Urinary bladder (tissue), 4 donors: Measurements from ENCODE around the gene PSORS1C2. TPM values are rescaled to one million over a fixed set of nuclear protein-coding genes. Genes with fewer than 3 reads are reported as not detected.
A peak's percentile ranks its signal among the peaks of the same experiment; 100 is the strongest.

Experiments
- DNase-seq: peaks from one replicate; pipeline ENCODE4 v3.0.0-alpha.2; 2015; ENCODE audit errors: extremely low spot score
- H3K27ac ChIP-seq: one replicate; pipeline ENCODE4 v1.5.1; 2013; ENCODE audit warnings: low read depth, mild to moderate bottlenecking, moderate library complexity
- H3K36me3 ChIP-seq: one replicate; pipeline ENCODE4 v1.6.1; 2013; ENCODE audit warnings: mild to moderate bottlenecking, moderate library complexity; ENCODE audit not compliant: insufficient read depth
- H3K4me1 ChIP-seq: one replicate; pipeline ENCODE4 v1.6.1; 2013; ENCODE audit warnings: mild to moderate bottlenecking, moderate library complexity; ENCODE audit not compliant: insufficient read depth
- H3K4me3 ChIP-seq: one replicate; pipeline ENCODE4 v1.5.1; 2013; ENCODE audit warnings: low read depth, low read length
- WGBS: extraction: QIAGEN DNeasy Blood & Tissue Kit; methylation state at CpG from one replicate; pipeline ENCODE4 v1.1.7; 2013; 5-methylcytosine and 5-hydroxymethylcytosine counted together
- polyA plus RNA-seq: library from polyadenylated mRNA; stranded (reverse); fragments of 200-250 nt; gene quantifications from one replicate; pipeline ENCODE4 v1.2.3, GENCODE V29; 2013
- total RNA-seq: library from RNA; depleted of rRNA; stranded (reverse); fragments of >200 nt; gene quantifications from one replicate; pipeline ENCODE4 v1.2.3, GENCODE V29; 2014
- donor health status: healthy with polysubstance abuse.
- donor health status: healthy.

The PSORS1C2 gene
- total and polyA plus RNA-seq, 2 donors: not detected

GRCh38 chr6:31121131-31121790 lies 17.6 kb downstream of the PSORS1C2 start:
- Histone ChIP-seq H3K4me3 (no peak overlapping the region), H3K36me3 (no peaks in the 10 kb centered on the region), H3K4me1 (no peaks in the 10 kb centered on the region), H3K27ac (no peak overlapping the region)
- no peak for DNase-seq
- WGBS: 88% methylated on average over 12 of the region's 12 CpGs

GRCh38 chr6:31120151-31120915 lies 18.5 kb downstream of the PSORS1C2 start, which contains the start of gene CDSN:
Gene CDSN, minus strand, starts transcription at chr6:31120446. Its CDS starts 27 bp downstream, at chr6:31120419.
- WGBS: 85% methylated on average over 26 of the region's 26 CpGs
- H3K4me1 ChIP-seq: no peaks in the 10 kb centered on the region
- no peak within 1 kb of the TSS for H3K27ac ChIP-seq
- no peaks in the 10 kb centered on the region for H3K36me3 ChIP-seq
- no peak for DNase-seq
- no peak within 1 kb of the TSS for H3K4me3 ChIP-seq

GRCh38 chr6:31118178-31118577 lies 20.7 kb downstream of the PSORS1C2 start:
- DNase-seq: no peak
- no peaks in the 10 kb centered on the region for H3K4me1 ChIP-seq
- no peaks in the 10 kb centered on the region for H3K36me3 ChIP-seq
- 83% methylated on average over 7 of the region's 7 CpGs for WGBS
- H3K27ac ChIP-seq: no peak overlapping the region
- no peak overlapping the region for H3K4me3 ChIP-seq

- Histone ChIP-seq H3K36me3 (no peaks in the 10 kb centered on the region), H3K4me1 (no peaks in the 10 kb centered on the region), H3K4me3 (no peak overlapping the region), H3K27ac (no peak overlapping the region)
- WGBS: 74% methylated on average over 19 of the region's 19 CpGs
- DNase-seq: no peak
Measured at GRCh38 chr6:31116661-31117385, 22.0 kb downstream of the PSORS1C2 start.

GRCh38 chr6:31115941-31116560 lies 22.8 kb downstream of the PSORS1C2 start:
- H3K4me3 ChIP-seq: no peak overlapping the region
- WGBS: 94% methylated on average over 12 of the region's 12 CpGs
- H3K36me3 ChIP-seq: no peaks in the 10 kb centered on the region
- no peak for DNase-seq
- no peak overlapping the region for H3K27ac ChIP-seq
- H3K4me1 ChIP-seq: no peaks in the 10 kb centered on the region

- 67% methylated on average over 9 of the region's 9 CpGs for WGBS
- Histone ChIP-seq H3K36me3 (no peaks in the 10 kb centered on the region), H3K4me1 (no peaks in the 10 kb centered on the region), H3K27ac (peak overlapping the region; percentile 74), H3K4me3 (no peak overlapping the region)
- DNase-seq: no peak
Measured at GRCh38 chr6:31114970-31115849, 23.7 kb downstream of the PSORS1C2 start.

GRCh38 chr6:31114541-31114878 lies 24.4 kb downstream of the PSORS1C2 start, which contains the start of gene PSORS1C1:
Gene PSORS1C1, plus strand, starts transcription at chr6:31114800. Its CDS starts 14,833 bp downstream, at chr6:31129633.
- no peak within 1 kb of the TSS for H3K4me3 ChIP-seq
- no peaks in the 10 kb centered on the region for H3K4me1 ChIP-seq
- H3K36me3 ChIP-seq: no peaks in the 10 kb centered on the region
- DNase-seq: no peak
- peak within 1 kb of the TSS; percentile 74 for H3K27ac ChIP-seq
- WGBS: 11% methylated on average over 3 of the region's 3 CpGs

GRCh38 chr6:31113861-31114540 lies 24.9 kb downstream of the PSORS1C2 start:
- Histone ChIP-seq H3K4me1 (no peaks in the 10 kb centered on the region), H3K27ac (peak overlapping the region; percentile 74), H3K36me3 (no peaks in the 10 kb centered on the region), H3K4me3 (no peak overlapping the region)
- no peak for DNase-seq
- 57% methylated on average over 7 of the region's 7 CpGs for WGBS

GRCh38 chr6:31112478-31112877 lies 26.4 kb downstream of the PSORS1C2 start, which contains the start of gene C6orf15:
Gene C6orf15, minus strand, starts transcription at chr6:31112575. Its CDS starts 20 bp downstream, at chr6:31112555.
- H3K4me1 ChIP-seq: no peaks in the 10 kb centered on the region
- H3K36me3 ChIP-seq: no peaks in the 10 kb centered on the region
- no peak for DNase-seq
- no peak within 1 kb of the TSS for H3K27ac ChIP-seq
- H3K4me3 ChIP-seq: no peak within 1 kb of the TSS
- 91% methylated on average over 5 of the region's 5 CpGs for WGBS

- Histone ChIP-seq H3K4me3 (no peak overlapping the region), H3K27ac (no peak overlapping the region), H3K36me3 (no peaks in the 10 kb centered on the region), H3K4me1 (no peaks in the 10 kb centered on the region)
- WGBS: 90% methylated on average over 13 of the region's 13 CpGs
- DNase-seq: no peak
Measured at GRCh38 chr6:31111712-31112111, 27.2 kb downstream of the PSORS1C2 start.

- Histone ChIP-seq H3K4me3 (no peak overlapping the region), H3K4me1 (no peaks in the 10 kb centered on the region), H3K27ac (no peak overlapping the region), H3K36me3 (no peaks in the 10 kb centered on the region)
- WGBS: 76% methylated on average over 11 of the region's 11 CpGs
- no peak for DNase-seq
Measured at GRCh38 chr6:31110825-31111582, 27.9 kb downstream of the PSORS1C2 start.

- no peak for DNase-seq
- 66% methylated on average over 4 of the region's 4 CpGs for WGBS
- H3K27ac ChIP-seq: no peak overlapping the region
Measured at GRCh38 chr6:31107052-31107451, 31.8 kb downstream of the PSORS1C2 start.

More at GRCh38 chr6:31107052-31107451, 31.8 kb downstream of the PSORS1C2 start:
- Histone ChIP-seq H3K36me3 (no peaks in the 10 kb centered on the region), H3K4me1 (peaks cover 1% of the 10 kb centered on the region), H3K4me3 (no peak overlapping the region)
